Stimulated activated naive B cell treated with anti-CD40 and anti-IgM and Interleukin-4, amounts not matched to agents 10 μg/mL and 1 μg/mL and 100 μg/mL, for 72 hours (primary cell): Measurements from ENCODE around the gene SV2B.

Experiments used
- ATAC-seq, 2 donors: fragments of 150-1000 bp; cut with Tn5 transposase; replicated peaks; 2 replicates each; pipeline ENCODE4 v1.10.0; 2021; ENCODE audit warnings: moderate library complexity in 1 of 2
- DNase-seq: peaks from one replicate; pipeline ENCODE4 v3.0.0; 2021
- H3K27ac Mint-ChIP-seq: one replicate; pipeline ENCODE4 v1.8.0; 2022; ENCODE audit warnings: mild to moderate bottlenecking, mixed read lengths
- H3K27me3 Mint-ChIP-seq, 2 donors: one replicate each; pipeline ENCODE4 v1.8.0; 2022; ENCODE audit warnings: mixed read lengths in 2 of 2
- H3K36me3 Mint-ChIP-seq, 2 donors: one replicate each; pipeline ENCODE4 v1.8.0; 2022; ENCODE audit warnings: mixed read lengths in 2 of 2, mild to moderate bottlenecking in 1 of 2
- H3K4me1 Mint-ChIP-seq, 2 donors: one replicate each; pipeline ENCODE4 v1.8.0; 2022; ENCODE audit warnings: mixed read lengths in 2 of 2, mild to moderate bottlenecking in 1 of 2
- H3K4me3 Mint-ChIP-seq, 2 donors: one replicate each; pipeline ENCODE4 v1.8.0; 2022; ENCODE audit warnings: mild to moderate bottlenecking in 2 of 2, mixed read lengths in 2 of 2, moderate library complexity in 1 of 2
- H3K9me3 Mint-ChIP-seq, 2 donors: one replicate each; pipeline ENCODE4 v1.8.0; 2022; ENCODE audit warnings: mixed read lengths in 2 of 2, mild to moderate bottlenecking in 1 of 2

The SV2B gene

GRCh38 chr15:91228383-91228782 is 128.3 kb downstream of the SV2B start:
- Mint-ChIP-seq H3K27me3 (peaks cover 25 to 38% of the 10 kb centered on the region in 2 donors), H3K4me1 (no peaks in the 10 kb centered on the region)

GRCh38 chr15:91228890-91229289 is 128.8 kb downstream of the SV2B start:
- H3K4me3 Mint-ChIP-seq: no peak overlapping the region
- H3K36me3 Mint-ChIP-seq: no peaks in the 10 kb centered on the region
- H3K4me1 Mint-ChIP-seq: no peaks in the 10 kb centered on the region
- ATAC-seq (no peak), DNase-seq (no peak)
- H3K9me3 Mint-ChIP-seq: peaks cover 0 to 1% of the 10 kb centered on the region in 2 donors
- H3K27ac Mint-ChIP-seq: no peak overlapping the region
- H3K27me3 Mint-ChIP-seq: peaks cover 25 to 33% of the 10 kb centered on the region in 2 donors

More at GRCh38 chr15:91228383-91228782, 128.3 kb downstream of the SV2B start:
- peaks cover 0 to 1% of the 10 kb centered on the region in 2 donors for H3K9me3 Mint-ChIP-seq
- H3K36me3 Mint-ChIP-seq: no peaks in the 10 kb centered on the region
- no peak for DNase-seq
- H3K4me3 Mint-ChIP-seq: no peak overlapping the region
- no peak for ATAC-seq
- no peak overlapping the region for H3K27ac Mint-ChIP-seq

GRCh38 chr15:91231703-91232102 is 131.6 kb downstream of the SV2B start:
- Mint-ChIP-seq H3K4me3 (no peak overlapping the region), H3K9me3 (peaks cover 0 to 1% of the 10 kb centered on the region in 2 donors), H3K4me1 (no peaks in the 10 kb centered on the region), H3K27ac (no peak overlapping the region), H3K36me3 (no peaks in the 10 kb centered on the region), H3K27me3 (peaks cover 19 to 22% of the 10 kb centered on the region in 2 donors)
- no peak for ATAC-seq
- DNase-seq: no peak

- ATAC-seq (no peak), DNase-seq (no peak)
- Mint-ChIP-seq H3K4me1 (no peaks in the 10 kb centered on the region), H3K27ac (no peak overlapping the region), H3K36me3 (no peaks in the 10 kb centered on the region), H3K4me3 (no peak overlapping the region), H3K27me3 (peaks cover 15 to 16% of the 10 kb centered on the region in 2 donors), H3K9me3 (peaks cover 0 to 1% of the 10 kb centered on the region in 2 donors)
Observed at GRCh38 chr15:91234759-91235158, 134.7 kb downstream of the SV2B start.

- DNase-seq (no peak), ATAC-seq (no peak)
- no peaks in the 10 kb centered on the region for H3K4me1 Mint-ChIP-seq
- no peaks in the 10 kb centered on the region for H3K36me3 Mint-ChIP-seq
- H3K27me3 Mint-ChIP-seq: peaks cover 15 to 16% of the 10 kb centered on the region in 2 donors
- no peak overlapping the region for H3K4me3 Mint-ChIP-seq
- peaks cover 0 to 1% of the 10 kb centered on the region in 2 donors for H3K9me3 Mint-ChIP-seq
- no peak overlapping the region for H3K27ac Mint-ChIP-seq
Observed at GRCh38 chr15:91235376-91235775, 135.3 kb downstream of the SV2B start.

- Mint-ChIP-seq H3K27me3 (peaks cover 11 to 16% of the 10 kb centered on the region in 2 donors), H3K4me3 (no peak overlapping the region), H3K9me3 (peaks cover 0 to 1% of the 10 kb centered on the region in 2 donors), H3K36me3 (no peaks in the 10 kb centered on the region), H3K4me1 (no peaks in the 10 kb centered on the region), H3K27ac (no peak overlapping the region)
- ATAC-seq (no peak), DNase-seq (no peak)
Observed at GRCh38 chr15:91237445-91237844, 137.4 kb downstream of the SV2B start.

GRCh38 chr15:91238644-91239425 is 138.8 kb downstream of the SV2B start:
- Mint-ChIP-seq H3K9me3 (no peaks in the 10 kb centered on the region), H3K27ac (no peak overlapping the region), H3K4me1 (no peaks in the 10 kb centered on the region), H3K27me3 (peaks cover 11% of the 10 kb centered on the region in 2 donors), H3K4me3 (no peak overlapping the region), H3K36me3 (no peaks in the 10 kb centered on the region)
- DNase-seq (no peak), ATAC-seq (no peak)

- no peaks in the 10 kb centered on the region for H3K36me3 Mint-ChIP-seq
- no peak for DNase-seq
- H3K4me3 Mint-ChIP-seq: no peak overlapping the region
- H3K4me1 Mint-ChIP-seq: no peaks in the 10 kb centered on the region
- peaks cover 0 to 19% of the 10 kb centered on the region in 2 donors for H3K27me3 Mint-ChIP-seq
- ATAC-seq: no peak
- H3K9me3 Mint-ChIP-seq: no peaks in the 10 kb centered on the region
- no peak overlapping the region for H3K27ac Mint-ChIP-seq
Observed at GRCh38 chr15:91243826-91244225, 143.8 kb downstream of the SV2B start.

- Mint-ChIP-seq H3K27ac (no peak overlapping the region), H3K27me3 (peaks cover 5 to 25% of the 10 kb centered on the region in 2 donors), H3K9me3 (no peaks in the 10 kb centered on the region), H3K4me1 (no peaks in the 10 kb centered on the region), H3K4me3 (no peak overlapping the region), H3K36me3 (no peaks in the 10 kb centered on the region)
- DNase-seq: no peak
- ATAC-seq: no peak
Observed at GRCh38 chr15:91244919-91245318, 144.9 kb downstream of the SV2B start.

- no peak overlapping the region for H3K4me3 Mint-ChIP-seq
- no peak for ATAC-seq
- no peaks in the 10 kb centered on the region for H3K9me3 Mint-ChIP-seq
- DNase-seq: no peak
- no peak overlapping the region for H3K27ac Mint-ChIP-seq
- H3K36me3 Mint-ChIP-seq: no peaks in the 10 kb centered on the region
- peaks cover 5 to 25% of the 10 kb centered on the region in 2 donors for H3K27me3 Mint-ChIP-seq
- H3K4me1 Mint-ChIP-seq: no peaks in the 10 kb centered on the region
Observed at GRCh38 chr15:91246998-91247397, 146.9 kb downstream of the SV2B start.

GRCh38 chr15:91249591-91249990 is 149.5 kb downstream of the SV2B start:
- Mint-ChIP-seq H3K27me3 (peaks cover 5 to 26% of the 10 kb centered on the region in 2 donors), H3K27ac (no peak overlapping the region), H3K4me1 (no peaks in the 10 kb centered on the region), H3K9me3 (no peaks in the 10 kb centered on the region), H3K4me3 (no peak overlapping the region), H3K36me3 (no peaks in the 10 kb centered on the region)
- ATAC-seq (no peak), DNase-seq (no peak)

- no peak overlapping the region for H3K27ac Mint-ChIP-seq
- H3K27me3 Mint-ChIP-seq: peaks cover 15 to 22% of the 10 kb centered on the region in 2 donors
- ATAC-seq (no peak), DNase-seq (no peak)
- H3K36me3 Mint-ChIP-seq: no peaks in the 10 kb centered on the region
- no peaks in the 10 kb centered on the region for H3K4me1 Mint-ChIP-seq
- no peaks in the 10 kb centered on the region for H3K9me3 Mint-ChIP-seq
- H3K4me3 Mint-ChIP-seq: no peak overlapping the region
Observed at GRCh38 chr15:91252322-91252721, 152.3 kb downstream of the SV2B start.

GRCh38 chr15:91252756-91253155 is 152.7 kb downstream of the SV2B start:
- Mint-ChIP-seq H3K4me3 (no peak overlapping the region), H3K9me3 (no peaks in the 10 kb centered on the region), H3K27ac (no peak overlapping the region), H3K27me3 (peaks cover 15 to 19% of the 10 kb centered on the region in 2 donors), H3K4me1 (no peaks in the 10 kb centered on the region), H3K36me3 (no peaks in the 10 kb centered on the region)
- no peak for DNase-seq
- no peak for ATAC-seq

GRCh38 chr15:91253605-91254004 is 153.5 kb downstream of the SV2B start:
- no peaks in the 10 kb centered on the region for H3K9me3 Mint-ChIP-seq
- no peaks in the 10 kb centered on the region for H3K36me3 Mint-ChIP-seq
- peaks cover 15 to 17% of the 10 kb centered on the region in 2 donors for H3K27me3 Mint-ChIP-seq
- no peak for DNase-seq
- H3K4me3 Mint-ChIP-seq: no peak overlapping the region
- ATAC-seq: no peak
- no peaks in the 10 kb centered on the region for H3K4me1 Mint-ChIP-seq
- H3K27ac Mint-ChIP-seq: no peak overlapping the region

- ATAC-seq: no peak
- H3K36me3 Mint-ChIP-seq: no peaks in the 10 kb centered on the region
- peaks cover 8 to 12% of the 10 kb centered on the region in 2 donors for H3K27me3 Mint-ChIP-seq
- DNase-seq: no peak
- no peaks in the 10 kb centered on the region for H3K9me3 Mint-ChIP-seq
- no peak overlapping the region for H3K27ac Mint-ChIP-seq
- no peak overlapping the region for H3K4me3 Mint-ChIP-seq
- no peaks in the 10 kb centered on the region for H3K4me1 Mint-ChIP-seq
Observed at GRCh38 chr15:91254766-91255165, 154.7 kb downstream of the SV2B start.
